Measurements from ENCODE around the gene IGSF21.

The IGSF21 gene

GRCh38 chr1:18229625-18230024 lies 122.0 kb downstream of the IGSF21 start:
- DNase-seq (ENCODE audit: low spot score), result no peak

DNA sequence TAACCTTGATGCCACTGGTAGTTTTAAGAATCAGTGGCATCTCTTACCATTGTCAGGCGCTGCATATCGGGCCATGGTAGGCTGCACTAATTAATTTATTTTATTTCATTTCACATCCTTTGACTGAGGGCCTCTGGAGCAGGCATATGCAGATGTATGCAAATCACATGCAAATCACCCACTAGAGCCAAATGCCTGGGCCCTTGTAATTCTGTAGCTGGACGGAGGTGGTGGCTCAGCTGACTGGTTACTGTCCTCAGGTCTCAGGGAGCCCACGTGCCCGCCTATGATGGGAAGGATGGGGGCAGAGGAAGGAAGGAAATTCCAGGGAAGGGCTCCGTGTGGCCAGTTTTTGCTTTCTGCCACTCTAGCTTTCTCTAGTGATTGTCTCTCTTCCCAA lies 122.7 kb downstream of the IGSF21 start:
- DNase-seq (ENCODE audit: low spot score), result no peak

DNA sequence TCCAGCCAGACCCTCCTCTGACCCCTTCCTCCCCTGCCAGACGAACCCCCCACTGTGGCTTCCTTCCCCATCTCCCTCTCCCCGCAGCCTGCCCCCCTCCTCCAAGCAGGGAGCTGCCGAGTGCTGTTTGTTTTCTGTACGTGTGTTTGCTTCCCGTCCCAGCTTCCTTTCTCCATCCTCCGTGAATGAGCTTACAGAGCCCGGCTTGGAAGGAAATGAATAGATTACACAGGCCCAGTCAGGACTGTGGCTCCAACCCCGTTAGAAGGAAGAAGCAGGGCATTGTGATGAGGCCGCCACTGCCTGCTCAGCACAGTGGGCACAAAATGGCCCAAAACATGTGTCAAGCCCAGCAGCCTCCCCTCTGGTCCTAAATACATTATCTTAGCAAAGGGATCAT lies 123.2 kb downstream of the IGSF21 start:
- DNase-seq (ENCODE audit: low spot score), result no peak

DNA sequence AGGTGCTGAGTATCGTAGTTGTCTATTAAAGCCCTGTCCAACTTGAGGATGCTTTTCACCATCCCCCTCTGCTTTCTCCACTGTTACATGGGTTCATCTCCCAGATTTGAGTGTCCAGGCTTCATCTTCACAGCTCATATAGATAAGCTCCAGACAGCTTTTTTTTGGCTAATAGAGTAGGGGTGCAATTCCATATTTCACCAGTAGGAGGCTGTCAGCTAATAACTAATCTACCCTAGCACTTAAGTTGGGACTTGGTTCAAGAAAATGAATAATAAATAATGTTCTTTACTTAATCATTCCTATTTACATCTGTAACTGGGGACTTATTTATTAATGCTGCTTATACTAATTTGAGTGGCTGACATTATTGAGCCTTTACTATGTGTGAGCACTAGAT lies 124.5 kb downstream of the IGSF21 start:
- no peak for DNase-seq (ENCODE audit: low spot score)

- no peak for DNase-seq (ENCODE audit: low spot score)
Measured at GRCh38 chr1:18233176-18233864, 125.7 kb downstream of the IGSF21 start.

DNA sequence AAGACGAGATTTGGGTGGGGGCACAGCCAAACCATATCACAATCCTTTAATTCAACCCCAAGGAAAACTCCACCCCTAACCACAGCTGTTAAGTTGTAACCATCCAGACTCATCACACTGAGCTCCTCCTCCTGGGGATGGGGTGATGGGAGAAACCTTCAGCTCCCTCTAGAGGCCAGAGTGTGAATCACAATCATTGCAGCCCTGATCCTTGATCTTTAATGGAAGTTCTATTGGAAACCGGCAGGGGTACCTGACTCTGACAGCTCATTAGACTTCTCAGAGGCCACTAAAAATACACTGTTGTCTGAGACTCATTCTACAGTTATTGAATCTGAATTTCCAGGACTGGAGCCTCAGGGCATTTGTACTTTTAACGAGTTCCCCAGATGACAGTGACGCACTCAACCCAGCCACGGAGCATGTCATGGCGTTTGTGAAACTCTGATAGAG lies 127.2 kb downstream of the IGSF21 start:
- DNase-seq (ENCODE audit: low spot score), result peak; percentile 69

DNA sequence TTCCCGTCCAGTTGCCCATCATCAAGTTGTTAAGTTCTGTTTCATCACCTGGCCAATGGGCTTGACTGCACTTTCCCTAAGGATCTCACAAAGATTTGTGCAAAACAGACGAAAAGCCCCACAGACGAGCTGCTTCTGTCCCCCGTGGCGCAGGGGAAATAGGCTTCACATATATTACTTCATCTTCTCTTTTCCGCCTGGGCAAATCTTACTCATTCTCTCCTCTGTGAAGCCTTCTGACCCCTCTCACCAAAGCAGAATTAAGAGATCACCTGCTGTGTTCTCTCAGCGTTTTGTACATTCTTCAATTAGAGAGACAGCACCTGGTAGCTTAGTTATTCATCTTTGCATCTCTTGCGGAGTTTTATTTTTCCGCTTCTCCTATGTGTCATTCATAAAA lies 129.8 kb downstream of the IGSF21 start:
- no peak for DNase-seq (ENCODE audit: low spot score)

DNA sequence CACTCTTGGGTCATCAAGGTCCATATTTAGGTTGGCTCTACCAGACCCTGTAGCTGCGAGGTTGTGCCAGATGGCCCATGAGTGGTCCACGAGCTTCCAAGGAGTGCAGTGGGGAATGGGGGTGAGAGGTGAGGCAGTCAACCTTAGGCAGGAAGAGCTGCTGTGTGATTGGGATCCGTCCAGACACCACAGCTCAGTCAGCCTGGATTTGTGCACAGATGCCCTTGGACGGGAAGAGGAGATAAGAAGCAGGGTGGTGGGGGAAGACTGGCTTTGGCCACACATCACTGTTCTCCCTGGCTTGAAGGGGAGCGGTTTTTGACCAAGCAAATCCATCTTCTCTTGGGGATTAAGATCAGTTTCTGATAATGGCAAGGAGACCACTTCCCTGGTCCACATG lies 130.6 kb downstream of the IGSF21 start:
- DNase-seq (ENCODE audit: low spot score), result no peak

GRCh38 chr1:18239671-18240070 lies 132.1 kb downstream of the IGSF21 start:
- no peak for DNase-seq (ENCODE audit: low spot score)

GRCh38 chr1:18240906-18241305 lies 133.3 kb downstream of the IGSF21 start:
- no peak for DNase-seq (ENCODE audit: low spot score)

DNA sequence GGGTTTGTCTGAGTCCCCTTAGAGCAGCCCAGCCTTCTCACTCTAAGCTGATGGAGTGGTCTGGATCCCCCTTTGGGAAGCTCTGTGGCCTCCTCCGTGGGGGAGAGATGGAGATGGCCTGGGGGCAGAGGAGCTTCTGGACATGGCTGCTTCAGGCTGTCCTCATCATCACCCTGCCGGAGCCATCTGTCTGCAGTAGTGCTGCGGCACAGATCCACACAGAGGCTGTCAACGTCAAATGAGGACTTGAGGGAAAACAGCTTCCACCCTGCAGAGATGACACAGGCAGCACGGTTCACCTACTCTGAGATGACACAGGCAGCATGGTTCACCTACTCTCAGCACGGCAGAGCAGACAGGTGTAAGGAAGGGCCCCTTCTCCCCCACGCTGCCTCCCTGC lies 134.3 kb downstream of the IGSF21 start:
- no peak for DNase-seq (ENCODE audit: low spot score)

- DNase-seq (ENCODE audit: low spot score), result no peak
Measured at GRCh38 chr1:18243503-18244175, 136.0 kb downstream of the IGSF21 start.

DNA sequence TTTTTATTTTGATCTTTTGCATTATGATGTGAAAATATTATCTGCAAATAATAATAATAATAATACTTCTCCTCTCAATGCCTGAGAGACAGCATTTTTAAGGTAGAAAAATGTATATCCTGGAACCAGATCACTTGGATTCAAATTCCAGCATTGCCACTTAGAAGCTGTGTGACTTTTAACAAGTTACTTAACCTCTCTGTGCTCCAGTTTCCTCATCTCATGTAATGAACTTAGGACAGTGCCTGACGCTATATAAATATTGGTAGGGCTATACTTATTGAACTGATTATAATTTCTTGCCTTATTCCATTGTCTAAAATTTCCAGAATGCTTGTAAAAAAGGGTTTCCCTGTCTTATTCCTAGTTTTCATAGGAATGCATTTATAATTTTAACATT lies 137.2 kb downstream of the IGSF21 start:
- no peak for DNase-seq (ENCODE audit: low spot score)

GRCh38 chr1:18245647-18246046 lies 138.0 kb downstream of the IGSF21 start:
- no peak for DNase-seq (ENCODE audit: low spot score)

GRCh38 chr1:18246543-18246942 lies 138.9 kb downstream of the IGSF21 start:
- DNase-seq (ENCODE audit: low spot score), result no peak

- DNase-seq (ENCODE audit: low spot score), result no peak
Measured at GRCh38 chr1:18247151-18247550, 139.6 kb downstream of the IGSF21 start.

GRCh38 chr1:18249631-18250030 lies 142.0 kb downstream of the IGSF21 start:
- no peak for DNase-seq (ENCODE audit: low spot score)

GRCh38 chr1:18253093-18253492 lies 145.5 kb downstream of the IGSF21 start:
- DNase-seq (ENCODE audit: low spot score), result no peak

DNA sequence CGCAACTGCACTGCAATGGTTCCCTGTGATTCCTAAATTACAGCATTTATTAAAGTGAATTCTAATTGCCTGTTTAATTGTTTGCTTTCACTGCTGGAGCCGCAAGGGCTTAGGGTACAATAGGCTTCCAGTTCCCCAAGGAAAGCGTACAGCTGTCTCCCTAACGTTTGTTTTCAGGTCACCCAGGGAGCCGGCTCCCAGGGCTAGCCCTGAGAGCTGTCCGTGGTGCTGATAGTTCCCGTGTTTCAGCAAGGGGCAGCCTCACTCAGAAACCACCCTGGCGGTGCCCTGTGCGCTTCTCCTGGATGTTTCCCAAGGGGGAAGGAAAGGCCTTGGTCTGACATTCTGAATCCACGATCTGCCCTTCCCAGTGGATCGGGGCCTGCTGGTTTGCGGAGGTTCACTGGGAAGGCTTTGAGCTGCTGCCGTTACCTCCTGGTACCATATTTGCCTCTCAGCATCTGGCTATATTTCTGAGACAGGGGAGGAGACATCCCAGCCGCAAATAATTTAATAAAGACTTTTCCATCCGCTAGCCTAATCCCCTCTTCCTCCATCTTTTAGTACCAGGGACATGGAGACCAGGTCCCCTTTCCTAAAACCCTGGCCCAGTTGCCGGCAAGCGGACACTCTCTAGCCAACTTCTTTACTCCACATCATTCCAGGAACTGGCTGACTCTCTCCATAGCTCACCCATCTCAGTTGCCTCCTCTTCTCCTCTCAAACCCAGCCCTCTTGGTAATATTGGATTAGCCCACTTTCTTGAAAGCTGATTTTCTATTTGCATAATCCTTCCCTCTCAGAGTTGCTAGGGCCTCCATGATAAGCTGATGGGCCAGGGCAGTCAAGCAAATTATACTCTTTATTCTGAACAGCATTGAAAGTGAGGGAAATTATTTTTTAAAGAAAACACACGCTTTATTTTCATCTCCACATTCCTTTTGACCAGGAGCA lies 149.0 kb downstream of the IGSF21 start:
- DNase-seq (ENCODE audit: low spot score), result peak; percentile 41

- no peak for DNase-seq (ENCODE audit: low spot score)
Measured at GRCh38 chr1:18257778-18258177, 150.2 kb downstream of the IGSF21 start.

- no peak for DNase-seq (ENCODE audit: low spot score)
Measured at GRCh38 chr1:18261891-18262290, 154.3 kb downstream of the IGSF21 start.

DNA sequence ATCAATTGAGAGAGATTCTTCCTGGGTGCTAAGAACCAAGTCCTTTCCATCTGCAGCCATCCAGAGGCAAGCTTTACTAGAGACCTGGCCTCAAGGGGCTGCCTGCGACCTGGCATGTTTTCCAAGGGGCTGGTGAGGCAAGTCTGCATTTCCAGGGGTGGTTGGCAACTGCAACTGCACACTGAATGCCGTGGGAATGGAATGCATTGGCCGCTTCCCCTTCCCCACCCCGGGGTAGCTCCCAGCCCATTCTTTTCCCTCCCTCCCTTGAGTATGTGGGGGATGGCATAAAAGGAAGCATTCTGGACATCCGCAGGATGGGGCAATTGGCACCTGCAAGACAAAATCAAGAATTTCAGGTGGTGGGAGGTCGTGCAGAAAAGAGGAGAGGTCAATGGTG lies 155.1 kb downstream of the IGSF21 start:
- no peak for DNase-seq (ENCODE audit: low spot score)

Measured in kidney tubule cell (primary cell).